ENCODE results near the gene ACADVL.
"Not testable (repeated sequence)": the region's sequence is repeated elsewhere in the genome, so short reads cannot be mapped to it uniquely, and the experiment has no call there.

DNA sequence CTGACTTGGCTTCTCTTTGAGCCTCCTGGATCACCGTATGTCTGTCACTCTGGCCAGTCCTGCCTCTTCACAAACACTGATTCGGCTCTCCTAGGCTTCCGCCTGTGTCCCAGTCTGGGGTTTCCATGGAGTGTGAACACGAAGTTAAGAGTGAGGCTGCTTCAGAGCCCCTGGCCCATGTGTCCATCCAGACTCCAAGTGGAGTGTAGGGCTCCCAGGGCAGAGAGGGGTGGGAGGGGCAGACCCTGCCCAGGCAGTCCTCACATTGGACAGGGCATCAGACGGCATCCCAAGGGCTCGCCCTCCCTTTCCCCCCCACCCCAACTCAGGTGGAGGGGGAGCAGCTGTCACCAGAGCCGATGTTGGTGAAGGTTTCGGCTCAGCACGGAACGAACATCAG lies 24.1 kb downstream of the ACADVL start:
- not testable (repeated sequence) for TF ChIP-seq EZH2phosphoT487 (IDR thresholded peaks at IDR 0.05; ENCODE audit: insufficient read depth, low read depth); EZH2 (IDR thresholded peaks at IDR 0.05; ENCODE audit: insufficient read depth, poor library complexity, severe bottlenecking)
